H1 (cell line): ENCODE data around the gene NARS2. TPM values are rescaled to one million over a fixed set of nuclear protein-coding genes. Genes with fewer than 3 reads are reported as not detected.

ENCODE experiments used
- EZH2 ChIP-seq: fragments of 200-600 bp; sonication (generic); IDR thresholded peaks from 2 replicates; pipeline ENCODE4 v1.7.1; 2012; ENCODE audit warnings: low read depth, mild to moderate bottlenecking, moderate library complexity, low read length, inconsistent platforms; ENCODE audit not compliant: severe bottlenecking
- KDM1A ChIP-seq: fragments of 200-600, 300-600 bp; sonication (generic); IDR thresholded peaks from 2 replicates; pipeline ENCODE4 v1.7.1; 2016; ENCODE audit warnings: mild to moderate bottlenecking, low read length, borderline replicate concordance
- NRF1 ChIP-seq: IDR thresholded peaks from 2 replicates; pipeline ENCODE4 v1.6.1; 2011; ENCODE audit warnings: mild to moderate bottlenecking, low read depth, low read length, improper control_type of control experiment
- SP1 ChIP-seq: IDR thresholded peaks from 2 replicates; pipeline ENCODE4 v1.6.1; 2011; ENCODE audit warnings: low read depth, low read length
- SP4 ChIP-seq: IDR thresholded peaks from 2 replicates; pipeline ENCODE4 v1.6.1; 2012; ENCODE audit warnings: low read length, inconsistent platforms
- ZNF274 ChIP-seq: IDR thresholded peaks from 2 replicates; pipeline ENCODE4 v1.7.0; 2012; ENCODE audit warnings: low read length, borderline replicate concordance; ENCODE audit errors: extremely low read depth
- polyA plus RNA-seq, 7 experiments: library from polyadenylated mRNA; depleted of rRNA in 3 of 7; stranded (reverse) in 5 of 7; unstranded in 2 of 7; fragments of >200 nt in 5 of 7; fragments of 200-250 nt in 2 of 7; gene quantifications; 1 replicate in 5 of 7; 2 replicates in 1 of 7; 4 replicates in 1 of 7; pipeline versions ENCODE4 v1.2.1 to v1.2.3, GENCODE V29; 2011 to 2013; ENCODE audit warnings: missing spikeins in 2 of 7, mixed read lengths in 2 of 7
- total RNA-seq: library from RNA; stranded (reverse); fragmentation: NEBNext Ultra II Directional; extraction: Animal tissue kit (Norgen Biotek cat#: 25700); gene quantifications from 2 replicates; pipeline ENCODE4 v1.2.1, GENCODE V29; 2021

The NARS2 gene
- total and polyA plus RNA-seq, 2 of the 8 experiments (the other 6 are each of a cell fraction or from before 2014, with no cell fraction given): 26.2 to 51.6 TPM

DNA sequence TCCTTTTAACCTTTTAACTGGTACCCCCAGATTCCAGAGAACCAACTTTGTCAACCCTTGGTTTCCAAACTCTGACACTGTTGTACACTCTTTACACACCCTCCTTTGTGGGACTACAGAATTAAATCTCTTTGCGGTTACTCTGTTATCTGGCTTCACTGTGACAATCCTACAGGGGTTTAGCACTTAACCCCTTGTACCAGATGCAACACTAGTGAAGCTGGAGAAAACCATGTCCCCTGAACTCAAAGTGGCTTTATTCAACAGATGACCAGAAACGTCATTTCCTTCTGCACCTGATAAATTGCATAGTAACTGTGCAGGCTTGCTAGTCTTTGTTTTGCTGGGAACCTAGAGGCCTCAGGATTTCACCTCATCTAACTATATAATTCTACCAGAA is 151.4 kb downstream of the NARS2 start (continued):
- TF ChIP-seq ZNF274 (no peak), EZH2 (no peak), SP4 (no peak), SP1 (no peak), NRF1 (no peak), KDM1A (no peak)
